Astrocyte (in vitro differentiated cells and primary cell): ENCODE data around the gene PTPRN2. TPM values are rescaled to one million over a fixed set of nuclear protein-coding genes. Genes with fewer than 3 reads are reported as not detected.

Source experiments
- DNase-seq: peaks from one replicate; pipeline ENCODE4 v3.0.0-alpha.2; 2010; ENCODE audit warnings: low read depth
- FAIRE-seq: peaks from 2 replicates; lab custom pipeline; 2011; peaks lifted over from hg19 to GRCh38; lab: Jason Lieb, UNC
- H2AFZ ChIP-seq: 2 replicates; pipeline ENCODE4 v1.6.0; 2012; ENCODE audit warnings: low read depth, low read length, inconsistent platforms
- H3K27ac ChIP-seq: 2 replicates; pipeline ENCODE4 v1.5.1; 2011; ENCODE audit warnings: low read depth, low read length, inconsistent platforms
- H3K27me3 ChIP-seq: 2 replicates; pipeline ENCODE4 v1.6.0; 2011; ENCODE audit warnings: low read length, inconsistent platforms; ENCODE audit not compliant: insufficient read depth
- H3K36me3 ChIP-seq: 2 replicates; pipeline ENCODE4 v1.5.1; 2011; ENCODE audit warnings: low read length, inconsistent platforms; ENCODE audit not compliant: insufficient read depth
- H3K4me1 ChIP-seq: 2 replicates; pipeline ENCODE4 v1.5.1; 2011; ENCODE audit warnings: low read length, inconsistent platforms; ENCODE audit not compliant: insufficient read depth
- H3K4me2 ChIP-seq: 2 replicates; pipeline ENCODE4 v1.6.0; 2012; ENCODE audit warnings: low read length, inconsistent platforms
- H3K4me3 ChIP-seq: 2 replicates; pipeline ENCODE4 v1.5.1; 2011; ENCODE audit warnings: low read depth, mild to moderate bottlenecking, low read length, inconsistent platforms; ENCODE audit not compliant: insufficient read depth
- H3K79me2 ChIP-seq: 2 replicates; pipeline ENCODE4 v1.6.0; 2012; ENCODE audit warnings: mild to moderate bottlenecking, low read length, inconsistent platforms; ENCODE audit not compliant: insufficient read depth
- H3K9ac ChIP-seq: 2 replicates; pipeline ENCODE4 v1.6.0; 2012; ENCODE audit warnings: mild to moderate bottlenecking, low read length, inconsistent platforms
- H3K9me3 ChIP-seq: 2 replicates; pipeline ENCODE4 v1.5.1; 2012; ENCODE audit warnings: low read depth, mild to moderate bottlenecking, low read length, inconsistent platforms; ENCODE audit not compliant: insufficient read depth
- H4K20me1 ChIP-seq: 2 replicates; pipeline ENCODE4 v1.6.0; 2012; ENCODE audit warnings: low read length, inconsistent platforms; ENCODE audit not compliant: insufficient read depth
- H3K27ac Mint-ChIP-seq: one replicate; pipeline ENCODE4 v1.8.0; 2021; ENCODE audit warnings: mild to moderate bottlenecking, mixed read lengths; ENCODE audit not compliant: unreplicated experiment
- H3K27me3 Mint-ChIP-seq: one replicate; pipeline ENCODE4 v1.8.0; 2021; ENCODE audit warnings: low read depth, mixed read lengths; ENCODE audit not compliant: unreplicated experiment
- H3K36me3 Mint-ChIP-seq: one replicate; pipeline ENCODE4 v1.8.0; 2021; ENCODE audit warnings: low read depth, mixed read lengths; ENCODE audit not compliant: unreplicated experiment
- H3K4me1 Mint-ChIP-seq: one replicate; pipeline ENCODE4 v1.8.0; 2021; ENCODE audit warnings: low read depth, mixed read lengths; ENCODE audit not compliant: unreplicated experiment
- H3K4me3 Mint-ChIP-seq: one replicate; pipeline ENCODE4 v1.8.0; 2021; ENCODE audit warnings: mild to moderate bottlenecking, moderate library complexity, mixed read lengths; ENCODE audit not compliant: unreplicated experiment
- H3K9me3 Mint-ChIP-seq: one replicate; pipeline ENCODE4 v1.8.0; 2021; ENCODE audit warnings: mild to moderate bottlenecking, mixed read lengths; ENCODE audit not compliant: unreplicated experiment
- CTCF ChIP-seq: IDR thresholded peaks from 2 replicates; pipeline ENCODE4 v1.5.1; 2011; ENCODE audit warnings: low read depth, mild to moderate bottlenecking, inconsistent platforms, low read length, moderate library complexity; ENCODE audit not compliant: insufficient read depth
- EZH2 ChIP-seq: IDR thresholded peaks from 2 replicates; pipeline ENCODE4 v1.6.1; 2012; ENCODE audit warnings: mild to moderate bottlenecking, low read length, inconsistent platforms; ENCODE audit not compliant: insufficient read depth
- total RNA-seq: library from RNA; stranded (reverse); gene quantifications from 2 replicates; pipeline ENCODE4 v1.2.1, GENCODE V29; 2021

The PTPRN2 gene
- total RNA-seq, 1 donor from 2014 or later, result 0.09 TPM

- Histone ChIP-seq H3K27ac (no peak overlapping the region), H3K9me3 (no peaks in the 10 kb centered on the region), H3K4me3 (no peak overlapping the region), H3K4me2 (no peak overlapping the region), H4K20me1 (no peaks in the 10 kb centered on the region), H3K4me1 (no peaks in the 10 kb centered on the region), H2AFZ (no peak overlapping the region), H3K36me3 (no peaks in the 10 kb centered on the region), H3K79me2 (no peaks in the 10 kb centered on the region), H3K9ac (no peak overlapping the region), H3K27me3 (no peaks in the 10 kb centered on the region)
- FAIRE-seq (no peak), DNase-seq (no peak)
- Mint-ChIP-seq H3K27me3 (no peaks in the 10 kb centered on the region), H3K27ac (no peak overlapping the region), H3K4me1 (no peaks in the 10 kb centered on the region), H3K9me3 (peaks cover 9% of the 10 kb centered on the region), H3K36me3 (no peaks in the 10 kb centered on the region), H3K4me3 (no peak overlapping the region)
- TF ChIP-seq CTCF, result no peak
- no peak for TF ChIP-seq EZH2
Observed at GRCh38 chr7:157998884-157999552, 588.6 kb downstream of the PTPRN2 start.

GRCh38 chr7:157997471-157997870, 590.2 kb downstream of the PTPRN2 start:
- no peak overlapping the region for H3K27ac Mint-ChIP-seq
- H3K9me3 ChIP-seq, result no peaks in the 10 kb centered on the region
- FAIRE-seq, result no peak

More at GRCh38 chr7:157997471-157997870, 590.2 kb downstream of the PTPRN2 start:
- no peak for DNase-seq
- Mint-ChIP-seq H3K4me3 (no peak overlapping the region), H3K4me1 (no peaks in the 10 kb centered on the region), H3K27me3 (no peaks in the 10 kb centered on the region), H3K9me3 (peaks cover 12% of the 10 kb centered on the region), H3K36me3 (no peaks in the 10 kb centered on the region)
- H3K36me3 ChIP-seq, result no peaks in the 10 kb centered on the region
- H3K27ac ChIP-seq, result no peak overlapping the region
- H3K27me3 ChIP-seq, result no peaks in the 10 kb centered on the region
- H3K79me2 ChIP-seq, result no peaks in the 10 kb centered on the region
- no peak overlapping the region for H3K9ac ChIP-seq
- no peak overlapping the region for H3K4me3 ChIP-seq
- H2AFZ ChIP-seq, result no peak overlapping the region
- H3K4me2 ChIP-seq, result no peak overlapping the region
- no peaks in the 10 kb centered on the region for H4K20me1 ChIP-seq
- no peak for TF ChIP-seq CTCF
- no peaks in the 10 kb centered on the region for H3K4me1 ChIP-seq
